Osteoblast (primary cell): ENCODE results near the gene TGM3. TPM values are rescaled to one million over a fixed set of nuclear protein-coding genes. Genes with fewer than 3 reads are reported as not detected.

ENCODE experiments used
- DNase-seq: peaks from one replicate; pipeline ENCODE4 v3.0.0; 2011; ENCODE audit warnings: low spot score, mixed read lengths; ENCODE audit not compliant: insufficient read length; ENCODE audit errors: missing footprints
- H2AFZ ChIP-seq: 2 replicates; pipeline ENCODE4 v1.6.0; 2011; ENCODE audit warnings: mild to moderate bottlenecking, low read length
- H3K27ac ChIP-seq: 2 replicates; pipeline ENCODE4 v1.5.1; 2011; ENCODE audit warnings: mild to moderate bottlenecking, low read depth, low read length, moderate library complexity
- H3K27me3 ChIP-seq: 2 replicates; pipeline ENCODE4 v1.6.0; 2012; ENCODE audit warnings: mild to moderate bottlenecking, control low read depth, inconsistent platforms, low read length, moderate library complexity; ENCODE audit not compliant: insufficient read depth
- H3K36me3 ChIP-seq: 2 replicates; pipeline ENCODE4 v1.5.1; 2011; ENCODE audit warnings: mild to moderate bottlenecking, low read length, control low read depth, moderate library complexity; ENCODE audit not compliant: insufficient read depth
- H3K4me1 ChIP-seq: 2 replicates; pipeline ENCODE4 v1.5.1; 2011; ENCODE audit warnings: mild to moderate bottlenecking, low read length, control low read depth, moderate library complexity; ENCODE audit not compliant: insufficient read depth
- H3K4me2 ChIP-seq: 2 replicates; pipeline ENCODE4 v1.6.0; 2011; ENCODE audit warnings: mild to moderate bottlenecking, low read length; ENCODE audit not compliant: insufficient read depth
- H3K4me3 ChIP-seq: fragments of 200-600 bp; sonication (generic); 3 replicates; pipeline ENCODE4 v1.5.1; 2012; ENCODE audit warnings: mild to moderate bottlenecking, low read length, inconsistent platforms; ENCODE audit not compliant: insufficient read depth
- H3K79me2 ChIP-seq: 2 replicates; pipeline ENCODE4 v1.6.0; 2012; ENCODE audit warnings: mild to moderate bottlenecking, low read length, control low read depth, inconsistent platforms; ENCODE audit not compliant: insufficient read depth
- H3K9me3 ChIP-seq: 2 replicates; pipeline ENCODE4 v1.5.1; 2011; ENCODE audit warnings: low read depth, low read length, control low read depth
- H4K20me1 ChIP-seq: 2 replicates; pipeline ENCODE4 v1.6.0; 2012; ENCODE audit warnings: mild to moderate bottlenecking, low read length, control low read depth; ENCODE audit not compliant: insufficient read depth
- total RNA-seq: library from RNA; depleted of rRNA; stranded (reverse); fragments of >200 nt; gene quantifications from 2 replicates; pipeline ENCODE4 v1.2.3, GENCODE V29; 2012
- TF ChIP-seq, protein P1 (sequence below): IDR thresholded peaks from 2 replicates; pipeline ENCODE4 v1.5.1; 2011; ENCODE audit warnings: mild to moderate bottlenecking, low read depth, low read length, moderate library complexity; ENCODE audit errors: extremely low read depth

TGM3 gene
- total RNA-seq = not detected in 2 replicates

- no peak for DNase-seq
- TF ChIP-seq, protein P1, sequence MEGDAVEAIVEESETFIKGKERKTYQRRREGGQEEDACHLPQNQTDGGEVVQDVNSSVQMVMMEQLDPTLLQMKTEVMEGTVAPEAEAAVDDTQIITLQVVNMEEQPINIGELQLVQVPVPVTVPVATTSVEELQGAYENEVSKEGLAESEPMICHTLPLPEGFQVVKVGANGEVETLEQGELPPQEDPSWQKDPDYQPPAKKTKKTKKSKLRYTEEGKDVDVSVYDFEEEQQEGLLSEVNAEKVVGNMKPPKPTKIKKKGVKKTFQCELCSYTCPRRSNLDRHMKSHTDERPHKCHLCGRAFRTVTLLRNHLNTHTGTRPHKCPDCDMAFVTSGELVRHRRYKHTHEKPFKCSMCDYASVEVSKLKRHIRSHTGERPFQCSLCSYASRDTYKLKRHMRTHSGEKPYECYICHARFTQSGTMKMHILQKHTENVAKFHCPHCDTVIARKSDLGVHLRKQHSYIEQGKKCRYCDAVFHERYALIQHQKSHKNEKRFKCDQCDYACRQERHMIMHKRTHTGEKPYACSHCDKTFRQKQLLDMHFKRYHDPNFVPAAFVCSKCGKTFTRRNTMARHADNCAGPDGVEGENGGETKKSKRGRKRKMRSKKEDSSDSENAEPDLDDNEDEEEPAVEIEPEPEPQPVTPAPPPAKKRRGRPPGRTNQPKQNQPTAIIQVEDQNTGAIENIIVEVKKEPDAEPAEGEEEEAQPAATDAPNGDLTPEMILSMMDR = no peak
- Histone ChIP-seq H3K27ac (no peak within 1 kb of the TSS), H4K20me1 (no peaks in the 10 kb centered on the region), H2AFZ (no peak within 1 kb of the TSS), H3K4me3 (no peak within 1 kb of the TSS), H3K27me3 (peaks cover 33% of the 10 kb centered on the region), H3K9me3 (no peaks in the 10 kb centered on the region), H3K79me2 (no peaks in the 10 kb centered on the region), H3K4me2 (no peak within 1 kb of the TSS), H3K36me3 (no peaks in the 10 kb centered on the region), H3K4me1 (no peaks in the 10 kb centered on the region)
These were observed at the start of gene TGM3 for GRCh38 chr20:2295886-2296515. Gene TGM3, plus strand, starts transcription at chr20:2296001. Its CDS starts 63 bp downstream, at chr20:2296064.

GRCh38 chr20:2246069-2246491 lies 49.7 kb upstream of the TGM3 start:
- H3K27ac ChIP-seq = no peak overlapping the region
- H3K4me2 ChIP-seq = no peak overlapping the region
- H3K27me3 ChIP-seq = peaks cover 27% of the 10 kb centered on the region
- no peak for DNase-seq
- no peaks in the 10 kb centered on the region for H3K36me3 ChIP-seq
- no peaks in the 10 kb centered on the region for H4K20me1 ChIP-seq
- no peaks in the 10 kb centered on the region for H3K79me2 ChIP-seq
- H3K9me3 ChIP-seq = no peaks in the 10 kb centered on the region
- H3K4me3 ChIP-seq = no peak overlapping the region
- no peaks in the 10 kb centered on the region for H3K4me1 ChIP-seq
- TF ChIP-seq, protein P1 = no peak
- H2AFZ ChIP-seq = no peak overlapping the region

GRCh38 chr20:2248837-2249236 lies 47.0 kb upstream of the TGM3 start:
- no peak overlapping the region for H3K4me2 ChIP-seq
- TF ChIP-seq, protein P1 = no peak
- no peak overlapping the region for H2AFZ ChIP-seq

GRCh38 chr20:2249935-2250334 lies 45.9 kb upstream of the TGM3 start:
- no peaks in the 10 kb centered on the region for H3K4me1 ChIP-seq
- no peaks in the 10 kb centered on the region for H3K79me2 ChIP-seq
- H3K4me3 ChIP-seq = no peak overlapping the region
- H2AFZ ChIP-seq = no peak overlapping the region
- H3K9me3 ChIP-seq = no peaks in the 10 kb centered on the region
- no peaks in the 10 kb centered on the region for H3K36me3 ChIP-seq
- TF ChIP-seq, protein P1 = no peak
- H3K27ac ChIP-seq = no peak overlapping the region
- no peak for DNase-seq
- H3K27me3 ChIP-seq = peaks cover 20% of the 10 kb centered on the region
- H4K20me1 ChIP-seq = no peaks in the 10 kb centered on the region
- H3K4me2 ChIP-seq = no peak overlapping the region

More at GRCh38 chr20:2248837-2249236, 47.0 kb upstream of the TGM3 start:
- Histone ChIP-seq H3K4me1 (no peaks in the 10 kb centered on the region), H4K20me1 (no peaks in the 10 kb centered on the region), H3K27me3 (peaks cover 27% of the 10 kb centered on the region), H3K27ac (no peak overlapping the region), H3K9me3 (no peaks in the 10 kb centered on the region), H3K4me3 (no peak overlapping the region), H3K36me3 (no peaks in the 10 kb centered on the region), H3K79me2 (no peaks in the 10 kb centered on the region)
- no peak for DNase-seq
